Esophagus muscularis mucosa (tissue), 3 donors: ENCODE data around the gene PHC2.

Experiments
- CTCF ChIP-seq, 3 experiments: fragments of 200-600 bp in 2 of 3; fragments of 450-650 bp in 1 of 3; sonication (generic) in 2 of 3; IDR thresholded peaks; one replicate each; pipeline ENCODE4 v1.5.1; 2017 to 2019; ENCODE audit warnings: antibody characterized with exemption in 3 of 3, mild to moderate bottlenecking in 2 of 3, moderate library complexity in 1 of 3
- POLR2A ChIP-seq: fragments of 450-650 bp; IDR thresholded peaks from one replicate; pipeline ENCODE4 v1.6.1; 2017; ENCODE audit warnings: antibody characterized with exemption, moderate library complexity, mild to moderate bottlenecking, low read depth
- POLR2AphosphoS5 ChIP-seq, 2 donors: sonication (generic); formaldehyde crosslinking; IDR thresholded peaks; one replicate each; pipeline ENCODE4 v1.6.1; 2017; ENCODE audit warnings: antibody characterized with exemption in 2 of 2

GRCh38 chr1:33410091-33410701, 20.7 kb downstream of the PHC2 start:
- TF ChIP-seq CTCF (IDR thresholded peaks at IDR 0.05) (no peak), POLR2AphosphoS5 (IDR thresholded peaks at IDR 0.05) (no peak), POLR2A (no peak)
